ENCODE measurements around the gene ALK.

DNA sequence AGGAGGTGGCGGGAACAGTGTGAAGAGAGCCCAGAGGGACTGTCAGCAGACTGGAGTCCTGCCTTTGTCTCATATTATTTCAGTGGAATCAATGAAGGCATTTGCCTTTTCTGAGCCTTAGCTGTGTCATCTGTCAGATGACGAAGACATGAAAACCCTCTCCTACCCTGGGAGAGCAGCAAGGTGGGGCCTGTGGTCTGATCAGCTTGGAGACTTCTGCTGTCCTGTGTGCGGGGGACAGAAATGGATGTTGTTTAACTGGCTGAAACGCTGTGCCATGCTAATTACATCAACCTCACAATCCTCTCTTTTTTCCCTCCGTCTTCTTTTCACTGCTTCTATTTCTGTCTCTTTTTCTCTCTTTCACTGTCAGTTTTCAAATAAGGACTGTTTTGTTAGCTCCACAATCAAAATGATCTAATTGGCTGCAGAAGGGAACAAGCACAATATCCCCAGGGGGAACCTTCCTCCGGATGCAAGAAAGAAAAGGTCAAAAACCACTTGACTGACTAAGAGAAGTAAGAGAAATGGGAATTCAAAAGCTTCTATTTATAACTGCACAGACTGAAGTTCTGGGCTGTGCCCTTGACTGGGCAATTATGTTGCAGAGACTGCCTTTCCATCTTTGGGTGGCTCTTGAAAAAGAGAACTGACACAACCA, 466.1 kb downstream of the ALK start:
- no peak for TF ChIP-seq CTCF (IDR thresholded peaks at IDR 0.05)
- TF ChIP-seq POLR2A (IDR thresholded peaks at IDR 0.05), result no peak
